Measurements from ENCODE around the gene HTR2B.

HTR2B gene

DNA sequence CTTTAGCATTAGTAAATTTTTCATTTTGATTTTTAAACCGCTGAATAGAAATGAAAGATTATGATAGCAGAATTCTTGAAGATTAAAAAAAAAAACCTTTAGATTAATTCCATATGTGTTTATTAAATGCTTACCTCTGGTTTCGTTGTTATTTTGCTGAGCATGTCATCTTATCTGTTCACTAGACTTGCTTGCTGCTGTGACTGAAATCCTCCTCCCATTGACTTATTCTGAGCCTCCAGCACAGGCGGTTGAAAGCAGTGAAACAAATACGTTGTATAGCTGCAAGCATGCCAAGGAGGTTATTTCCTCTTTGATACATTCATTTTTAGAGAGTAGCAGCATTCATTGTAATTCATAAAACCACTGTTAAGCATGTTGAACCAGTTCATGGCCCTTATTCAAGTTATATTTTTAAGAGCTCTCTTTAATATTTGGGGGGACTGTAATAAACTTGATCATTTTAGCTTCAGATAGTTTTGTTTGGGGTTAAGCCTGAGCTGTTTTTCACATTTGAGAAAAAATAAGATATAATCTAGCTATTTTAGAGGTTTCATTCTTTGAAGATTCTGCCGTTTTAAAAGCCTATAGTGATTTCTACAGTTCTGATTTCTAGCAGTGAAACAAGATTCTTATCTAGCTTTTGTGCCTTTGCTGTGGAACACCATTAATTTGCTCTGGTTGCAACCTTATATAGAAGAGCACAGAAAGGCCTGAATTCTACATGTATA, at the start of gene HTR2B:
TSS of gene HTR2B (minus strand) at position 205 of the 731 bp plus-strand sequence. CDS start 1,278 bp downstream, outside the sequence.
- Histone ChIP-seq H2AFZ (ENCODE audit: low read depth) (no peak within 1 kb of the TSS), H3K4me3 (IDR thresholded peaks at IDR 0.05; ENCODE audit: insufficient read depth, low read depth, low read length) (no peak within 1 kb of the TSS), H3K4me1 (ENCODE audit: low read depth, poor library complexity, severe bottlenecking) (peaks cover 22% of the 10 kb centered on the region), H4K20me1 (ENCODE audit: insufficient read depth) (no peaks in the 10 kb centered on the region), H3K79me2 (ENCODE audit: insufficient read depth, low read depth) (peaks cover 16% of the 10 kb centered on the region; the same call in 1 of the 2 replicates), H3K36me3 (ENCODE audit: insufficient read depth) (no peaks in the 10 kb centered on the region; the same call in 1 of the 2 replicates), H3K27ac (no peak within 1 kb of the TSS), H3K27me3 (ENCODE audit: insufficient read depth, low read depth) (no peaks in the 10 kb centered on the region), H3K9ac (no peak within 1 kb of the TSS), H3K4me2 (no peak within 1 kb of the TSS)
- TF ChIP-seq, protein P1, sequence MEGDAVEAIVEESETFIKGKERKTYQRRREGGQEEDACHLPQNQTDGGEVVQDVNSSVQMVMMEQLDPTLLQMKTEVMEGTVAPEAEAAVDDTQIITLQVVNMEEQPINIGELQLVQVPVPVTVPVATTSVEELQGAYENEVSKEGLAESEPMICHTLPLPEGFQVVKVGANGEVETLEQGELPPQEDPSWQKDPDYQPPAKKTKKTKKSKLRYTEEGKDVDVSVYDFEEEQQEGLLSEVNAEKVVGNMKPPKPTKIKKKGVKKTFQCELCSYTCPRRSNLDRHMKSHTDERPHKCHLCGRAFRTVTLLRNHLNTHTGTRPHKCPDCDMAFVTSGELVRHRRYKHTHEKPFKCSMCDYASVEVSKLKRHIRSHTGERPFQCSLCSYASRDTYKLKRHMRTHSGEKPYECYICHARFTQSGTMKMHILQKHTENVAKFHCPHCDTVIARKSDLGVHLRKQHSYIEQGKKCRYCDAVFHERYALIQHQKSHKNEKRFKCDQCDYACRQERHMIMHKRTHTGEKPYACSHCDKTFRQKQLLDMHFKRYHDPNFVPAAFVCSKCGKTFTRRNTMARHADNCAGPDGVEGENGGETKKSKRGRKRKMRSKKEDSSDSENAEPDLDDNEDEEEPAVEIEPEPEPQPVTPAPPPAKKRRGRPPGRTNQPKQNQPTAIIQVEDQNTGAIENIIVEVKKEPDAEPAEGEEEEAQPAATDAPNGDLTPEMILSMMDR (conservative IDR thresholded peaks at IDR 0.05; ENCODE audit: low read depth, low read length) = no peak

DNA sequence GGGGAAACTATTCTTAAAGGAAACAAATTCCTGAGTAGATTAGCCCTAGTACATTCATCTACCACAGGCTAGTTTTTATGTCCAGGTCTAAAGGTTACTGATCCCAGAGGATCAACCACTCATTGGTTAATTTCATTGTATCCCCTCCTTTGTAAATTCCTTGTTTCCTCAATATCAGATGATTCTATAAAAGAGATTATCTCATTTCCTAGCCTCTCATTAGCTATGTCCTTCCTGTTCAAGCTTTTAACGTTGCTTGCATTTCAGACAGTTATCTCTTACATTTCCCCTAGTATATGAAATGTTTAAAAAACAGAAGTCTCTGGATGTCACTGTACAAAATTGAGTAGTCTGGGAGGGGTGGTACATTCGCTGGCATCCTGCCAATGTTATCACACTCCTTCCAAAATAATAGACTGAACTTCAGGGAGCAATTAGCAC, 49.4 kb upstream of the HTR2B start:
- no peak overlapping the region for H3K4me3 ChIP-seq (IDR thresholded peaks at IDR 0.05; ENCODE audit: insufficient read depth, low read depth, low read length)
- no peaks in the 10 kb centered on the region for H3K4me1 ChIP-seq (ENCODE audit: low read depth, poor library complexity, severe bottlenecking)
- TF ChIP-seq, protein P1 (conservative IDR thresholded peaks at IDR 0.05; ENCODE audit: low read depth, low read length) = no peak
- no peak overlapping the region for H3K27ac ChIP-seq
- H3K36me3 ChIP-seq (ENCODE audit: insufficient read depth) = peaks cover 4% of the 10 kb centered on the region; the same call in 1 of the 2 replicates
- H4K20me1 ChIP-seq (ENCODE audit: insufficient read depth) = no peaks in the 10 kb centered on the region
- no peak overlapping the region for H3K4me2 ChIP-seq
- no peak overlapping the region for H2AFZ ChIP-seq (ENCODE audit: low read depth)
- H3K79me2 ChIP-seq (ENCODE audit: insufficient read depth, low read depth) = no peaks in the 10 kb centered on the region
- no peaks in the 10 kb centered on the region for H3K27me3 ChIP-seq (ENCODE audit: insufficient read depth, low read depth)
- no peak overlapping the region for H3K9ac ChIP-seq

DNA sequence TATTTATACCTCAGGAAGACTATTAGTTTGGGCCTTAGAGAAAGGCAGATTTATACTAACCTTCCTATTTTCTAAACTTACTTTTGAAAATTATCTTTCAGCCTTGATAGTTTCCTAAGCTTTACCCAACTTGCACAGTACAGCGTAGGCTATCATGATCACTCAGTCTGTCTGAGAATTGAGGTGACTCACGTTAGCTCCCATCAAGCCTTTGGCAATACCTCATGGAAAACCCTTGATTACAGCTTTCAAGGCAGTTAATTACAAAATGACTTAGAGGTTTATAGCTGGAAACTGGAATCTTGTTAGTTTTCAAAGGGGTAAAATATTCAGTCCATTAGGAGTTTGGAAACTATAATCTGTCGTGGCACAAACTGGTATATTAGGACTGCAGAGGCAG, 47.2 kb upstream of the HTR2B start:
- TF ChIP-seq, protein P1 (conservative IDR thresholded peaks at IDR 0.05; ENCODE audit: low read depth, low read length) = no peak
- no peaks in the 10 kb centered on the region for H3K79me2 ChIP-seq (ENCODE audit: insufficient read depth, low read depth)
- H3K4me3 ChIP-seq (IDR thresholded peaks at IDR 0.05; ENCODE audit: insufficient read depth, low read depth, low read length) = no peak overlapping the region
- H3K36me3 ChIP-seq (ENCODE audit: insufficient read depth) = peaks cover 4% of the 10 kb centered on the region; the same call in 1 of the 2 replicates
- H3K4me1 ChIP-seq (ENCODE audit: low read depth, poor library complexity, severe bottlenecking) = no peaks in the 10 kb centered on the region
- no peak overlapping the region for H3K27ac ChIP-seq
- no peaks in the 10 kb centered on the region for H3K27me3 ChIP-seq (ENCODE audit: insufficient read depth, low read depth)
- H2AFZ ChIP-seq (ENCODE audit: low read depth) = no peak overlapping the region
- H3K4me2 ChIP-seq = no peak overlapping the region
- no peak overlapping the region for H3K9ac ChIP-seq
- no peaks in the 10 kb centered on the region for H4K20me1 ChIP-seq (ENCODE audit: insufficient read depth)

DNA sequence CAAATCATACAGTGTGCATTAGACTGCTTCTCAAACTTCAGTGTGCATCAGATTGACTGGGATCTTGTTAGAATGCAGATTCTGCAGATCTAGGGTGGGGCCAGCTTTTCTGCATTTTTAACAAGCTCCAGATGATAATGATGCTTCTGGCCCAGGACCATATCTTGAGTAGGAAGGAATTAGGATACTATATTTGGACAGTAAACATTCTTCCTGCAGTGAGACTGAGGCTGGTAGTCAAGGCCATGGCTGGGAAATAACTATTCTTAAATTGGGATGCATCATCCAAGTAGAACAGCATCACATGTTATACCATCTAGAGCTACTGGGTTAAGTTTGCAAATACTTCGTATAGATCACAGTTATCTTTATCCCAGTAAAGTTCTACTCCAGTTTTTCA, 45.2 kb upstream of the HTR2B start:
- H3K36me3 ChIP-seq (ENCODE audit: insufficient read depth) = peaks cover 12% of the 10 kb centered on the region; the same call in 1 of the 2 replicates
- H2AFZ ChIP-seq (ENCODE audit: low read depth) = no peak overlapping the region
- H3K4me3 ChIP-seq (IDR thresholded peaks at IDR 0.05; ENCODE audit: insufficient read depth, low read depth, low read length) = no peak overlapping the region
- no peak overlapping the region for H3K9ac ChIP-seq
- no peak overlapping the region for H3K4me2 ChIP-seq
- H3K4me1 ChIP-seq (ENCODE audit: low read depth, poor library complexity, severe bottlenecking) = no peaks in the 10 kb centered on the region
- TF ChIP-seq, protein P1 (conservative IDR thresholded peaks at IDR 0.05; ENCODE audit: low read depth, low read length) = no peak
- H4K20me1 ChIP-seq (ENCODE audit: insufficient read depth) = no peaks in the 10 kb centered on the region
- no peak overlapping the region for H3K27ac ChIP-seq
- H3K79me2 ChIP-seq (ENCODE audit: insufficient read depth, low read depth) = no peaks in the 10 kb centered on the region
- H3K27me3 ChIP-seq (ENCODE audit: insufficient read depth, low read depth) = no peaks in the 10 kb centered on the region
